HG03139 (cell line): Measurements from ENCODE around the gene AGFG2.

Experiments used
- ATAC-seq: cut with Tn5 transposase; IDR thresholded peaks from one replicate; pipeline ENCODE4 v1.9.1; 2021; ENCODE audit not compliant: unreplicated experiment

AGFG2 gene

GRCh38 chr7:100584054-100584682, 45.2 kb downstream of the AGFG2 start:
- ATAC-seq, result no peak

- ATAC-seq, result no peak
These were observed 45.9 kb downstream of the AGFG2 start for GRCh38 chr7:100584683-100585510.

DNA sequence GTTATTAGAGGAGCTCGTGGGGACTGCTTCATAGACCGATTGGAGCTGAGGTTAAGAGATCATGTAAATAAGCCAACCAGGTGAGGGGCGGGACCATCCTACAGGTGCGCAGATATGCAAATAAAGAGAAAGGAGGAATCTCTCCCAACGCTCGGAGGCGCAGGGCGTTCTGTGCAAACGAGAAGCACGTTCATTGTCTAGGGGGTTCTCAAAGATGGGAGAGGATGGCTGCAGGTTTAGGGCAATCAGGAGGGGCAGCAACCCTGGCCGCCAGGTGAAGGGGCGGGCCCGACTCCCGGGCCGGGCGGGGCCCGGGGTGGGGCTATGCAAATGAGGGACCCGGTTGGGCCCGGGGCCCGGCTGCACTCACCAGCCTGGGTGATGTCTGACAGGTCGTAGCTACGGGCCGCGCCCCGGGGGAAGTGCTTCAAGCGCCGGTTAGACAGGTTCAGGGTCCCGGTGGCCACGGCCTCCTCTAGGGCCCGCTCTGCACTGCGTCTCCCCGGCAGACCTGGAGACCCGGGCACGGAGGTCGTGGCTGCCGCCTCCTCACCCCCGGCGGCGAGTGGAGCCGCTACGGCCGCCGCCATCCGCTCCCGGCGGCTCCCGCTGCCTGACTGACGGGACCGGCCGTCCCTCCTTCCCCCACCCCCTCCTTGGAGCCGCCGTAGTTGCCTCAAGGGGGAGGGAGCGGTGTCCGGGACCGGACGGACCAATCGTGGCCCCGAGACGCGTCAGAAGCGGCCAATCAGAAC, 46.7 kb downstream of the AGFG2 start, which contains the start of gene LRCH4:
TSS of gene LRCH4 (minus strand) at position 619 of the 755 bp plus-strand sequence. CDS start at position 590, 29 bp downstream.
- ATAC-seq, result no peak

DNA sequence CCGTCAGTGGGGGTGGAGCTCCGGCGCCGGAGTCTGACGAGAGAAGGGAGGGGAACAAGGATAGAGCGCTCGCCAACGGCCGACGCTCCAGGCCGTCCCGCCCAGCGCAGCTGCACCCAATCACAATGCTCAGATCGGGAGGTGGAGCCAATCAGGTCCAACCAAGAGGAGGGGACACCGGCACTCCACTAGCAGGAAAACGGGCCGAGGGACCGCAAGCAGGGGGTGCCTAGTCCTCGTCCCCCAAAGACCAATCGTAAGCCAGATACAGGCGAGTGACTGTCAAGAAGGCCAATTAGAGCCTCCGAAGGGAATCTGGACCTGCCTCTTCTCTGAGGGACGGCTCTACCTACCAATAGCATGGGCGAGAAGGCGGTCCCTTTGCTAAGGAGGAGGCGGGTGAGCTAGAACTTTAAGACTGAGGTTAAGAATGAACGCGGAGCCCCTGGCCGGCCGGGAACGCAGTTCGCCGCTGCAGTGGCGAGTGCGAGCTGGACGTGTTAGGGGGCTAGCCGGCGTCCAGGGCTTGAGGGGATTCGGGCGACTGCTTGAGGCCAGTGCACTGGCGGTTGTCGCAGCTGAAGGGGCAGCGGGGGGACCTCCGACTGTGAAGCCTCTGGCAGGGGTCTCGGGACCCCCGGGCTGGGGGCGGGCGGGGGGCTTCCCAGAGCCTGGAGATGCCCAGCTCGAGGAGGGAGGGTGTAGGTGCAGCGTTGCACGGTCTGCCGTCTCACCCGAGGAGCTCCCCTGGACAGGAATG, 47.4 kb downstream of the AGFG2 start, which contains the start of gene FBXO24:
TSS of gene FBXO24 (plus strand) at position 63 of the 760 bp plus-strand sequence. CDS start at position 361, 298 bp downstream.
- ATAC-seq, result peak; percentile 73

GRCh38 chr7:100588438-100588837, 49.4 kb downstream of the AGFG2 start:
- no peak for ATAC-seq

DNA sequence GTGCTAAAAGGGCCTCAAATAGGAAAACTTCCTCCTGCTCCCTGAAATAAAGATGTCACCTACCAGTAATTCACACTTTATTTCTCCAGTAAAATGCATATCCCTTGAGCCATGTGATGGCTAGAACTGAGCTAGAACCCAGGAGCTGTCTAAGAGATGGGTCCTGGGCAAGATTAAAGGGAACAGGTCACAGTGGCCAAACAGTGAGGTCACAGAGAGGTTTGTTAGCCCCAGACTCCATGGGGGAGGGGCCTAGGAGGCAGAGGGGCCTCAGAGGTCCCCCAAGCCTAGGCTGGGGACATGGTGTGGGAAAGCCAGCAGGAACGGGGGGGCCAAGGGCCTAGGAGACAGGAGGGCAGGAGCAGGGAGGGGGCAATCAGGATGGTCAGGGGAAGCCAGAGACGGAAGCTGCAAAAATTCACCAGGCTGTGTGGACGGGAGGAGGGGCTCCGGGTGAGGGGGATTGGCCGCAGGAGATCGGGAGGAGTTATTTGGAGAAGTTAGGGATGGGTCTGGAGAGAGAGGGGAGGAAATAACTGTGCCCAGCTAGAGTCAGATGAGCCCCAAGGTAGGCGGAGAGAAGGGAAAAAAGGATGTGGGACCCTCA, 50.4 kb downstream of the AGFG2 start:
- no peak for ATAC-seq

DNA sequence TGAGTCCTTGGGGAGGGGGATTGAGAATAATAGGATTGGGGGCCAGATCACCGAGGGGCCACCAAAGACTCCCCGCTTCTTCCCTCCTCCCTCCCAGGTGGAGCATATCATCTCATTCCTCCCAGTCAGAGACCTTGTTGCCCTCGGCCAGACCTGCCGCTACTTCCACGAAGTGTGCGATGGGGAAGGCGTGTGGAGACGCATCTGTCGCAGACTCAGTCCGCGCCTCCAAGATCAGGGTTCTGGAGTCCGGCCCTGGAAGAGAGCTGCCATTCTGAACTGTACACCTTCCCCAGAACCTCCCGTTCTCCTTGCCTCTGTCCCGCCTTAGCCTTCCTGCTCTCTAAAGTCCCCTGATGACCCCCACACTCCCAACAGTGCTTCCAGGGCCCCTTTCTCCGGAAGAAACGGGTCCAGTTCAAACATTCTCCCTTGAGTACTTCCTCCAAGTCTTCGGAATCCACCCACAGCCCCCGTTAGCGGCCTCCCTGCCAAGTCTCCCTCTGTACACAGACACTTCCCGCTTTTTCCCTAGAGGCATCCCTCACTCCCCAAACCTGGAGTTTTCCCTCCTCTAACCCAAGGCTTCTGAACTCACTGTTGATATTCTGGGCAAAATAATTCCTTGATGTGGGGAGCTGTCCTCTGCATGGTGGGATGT, 51.2 kb downstream of the AGFG2 start:
- ATAC-seq, result no peak

DNA sequence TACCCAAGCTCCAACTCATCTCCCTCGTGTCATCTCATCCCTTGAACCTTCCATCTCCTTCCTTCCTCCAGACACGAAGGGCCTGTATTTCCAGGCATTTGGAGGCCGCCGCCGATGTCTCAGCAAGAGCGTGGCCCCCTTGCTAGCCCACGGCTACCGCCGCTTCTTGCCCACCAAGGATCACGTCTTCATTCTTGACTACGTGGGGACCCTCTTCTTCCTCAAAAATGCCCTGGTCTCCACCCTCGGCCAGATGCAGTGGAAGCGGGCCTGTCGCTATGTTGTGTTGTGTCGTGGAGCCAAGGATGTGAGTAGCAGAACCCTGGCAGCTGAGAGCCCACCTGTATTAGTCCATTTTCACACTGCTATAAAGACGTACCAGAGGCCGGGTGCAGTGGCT, 52.6 kb downstream of the AGFG2 start:
- no peak for ATAC-seq

- no peak for ATAC-seq
These were observed 56.2 kb downstream of the AGFG2 start for GRCh38 chr7:100595188-100595587.

DNA sequence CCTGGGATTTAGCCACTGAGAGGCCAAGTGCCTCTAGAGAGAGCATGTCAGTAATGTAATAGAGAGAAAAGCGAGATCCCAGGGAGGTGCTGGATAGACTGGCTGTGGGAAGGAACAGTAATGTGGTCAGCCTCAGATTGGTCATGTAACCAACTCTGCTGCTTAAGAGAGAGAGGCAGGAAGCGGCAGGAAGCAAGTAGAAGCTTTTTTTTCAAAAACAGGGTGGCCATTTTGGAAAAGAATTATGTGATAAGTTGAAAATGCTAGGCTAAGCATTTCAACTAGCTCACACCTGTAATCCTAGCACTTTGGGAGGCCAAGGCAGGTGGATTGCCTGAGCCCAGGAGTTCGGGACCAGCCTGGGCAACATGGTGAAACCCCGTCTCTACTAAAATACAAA, 59.4 kb downstream of the AGFG2 start:
- ATAC-seq, result no peak

GRCh38 chr7:100599911-100600729, 61.1 kb downstream of the AGFG2 start:
- ATAC-seq, result no peak

GRCh38 chr7:100600730-100601038, 61.7 kb downstream of the AGFG2 start:
- no peak for ATAC-seq

GRCh38 chr7:100602889-100603725, 64.1 kb downstream of the AGFG2 start:
- ATAC-seq, result no peak

DNA sequence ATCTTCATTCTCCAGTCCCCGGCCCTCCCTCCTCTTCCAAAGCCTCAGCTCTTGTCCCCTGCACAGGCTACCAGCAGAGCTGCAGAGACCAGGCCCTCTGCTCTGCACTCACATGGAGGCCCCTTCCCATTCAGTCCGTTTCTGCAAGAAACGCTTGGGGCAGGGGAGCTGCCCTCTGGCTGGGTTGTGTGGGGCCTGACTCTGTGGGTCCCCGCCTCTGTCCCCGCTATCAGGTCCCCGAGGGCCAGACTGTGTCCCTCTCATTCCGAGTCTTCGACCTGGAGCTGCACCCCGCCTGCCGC, 64.7 kb downstream of the AGFG2 start:
- ATAC-seq, result no peak

DNA sequence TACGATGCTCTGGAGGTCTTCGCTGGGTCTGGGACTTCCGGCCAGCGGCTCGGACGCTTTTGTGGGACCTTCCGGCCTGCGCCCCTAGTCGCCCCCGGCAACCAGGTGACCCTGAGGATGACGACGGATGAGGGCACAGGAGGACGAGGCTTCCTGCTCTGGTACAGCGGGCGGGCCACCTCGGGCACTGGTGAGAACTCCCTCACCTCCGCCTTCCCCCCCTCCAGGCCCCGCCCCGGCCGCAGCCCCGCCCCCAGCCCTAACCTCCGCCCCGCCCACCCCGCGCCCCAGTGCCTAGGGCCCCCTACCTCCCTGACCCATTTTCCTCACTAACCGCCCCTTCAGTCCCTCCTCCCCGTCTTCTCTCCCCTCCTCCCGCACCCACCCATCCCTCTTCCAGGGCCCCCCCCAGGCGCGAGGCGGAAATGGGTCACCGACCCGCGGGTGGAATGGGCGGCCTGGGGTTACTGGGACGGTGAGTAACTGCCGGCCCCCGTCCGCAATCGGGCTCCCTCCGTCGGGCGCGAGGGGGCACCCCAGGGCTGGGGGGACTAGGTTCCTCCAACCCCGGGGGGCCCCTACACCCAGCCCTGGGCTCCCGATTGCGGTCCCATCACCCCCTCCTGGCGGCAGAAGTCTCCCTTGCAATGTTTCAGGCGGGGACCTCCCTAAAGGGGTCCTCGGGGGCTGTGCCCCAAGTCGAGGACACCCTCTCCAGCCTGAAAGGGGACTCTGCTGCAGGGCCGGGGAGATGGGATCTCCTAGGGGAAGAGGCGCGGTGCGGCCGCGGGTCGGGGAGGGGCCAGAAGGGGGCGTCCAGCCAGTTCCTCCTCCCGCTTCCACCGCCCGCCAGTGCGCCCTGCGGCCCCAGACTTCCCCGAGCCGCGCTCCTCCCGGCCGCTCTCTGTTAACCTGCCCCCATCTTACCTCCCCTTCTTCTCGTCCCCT, 65.3 kb downstream of the AGFG2 start:
- ATAC-seq, result no peak

DNA sequence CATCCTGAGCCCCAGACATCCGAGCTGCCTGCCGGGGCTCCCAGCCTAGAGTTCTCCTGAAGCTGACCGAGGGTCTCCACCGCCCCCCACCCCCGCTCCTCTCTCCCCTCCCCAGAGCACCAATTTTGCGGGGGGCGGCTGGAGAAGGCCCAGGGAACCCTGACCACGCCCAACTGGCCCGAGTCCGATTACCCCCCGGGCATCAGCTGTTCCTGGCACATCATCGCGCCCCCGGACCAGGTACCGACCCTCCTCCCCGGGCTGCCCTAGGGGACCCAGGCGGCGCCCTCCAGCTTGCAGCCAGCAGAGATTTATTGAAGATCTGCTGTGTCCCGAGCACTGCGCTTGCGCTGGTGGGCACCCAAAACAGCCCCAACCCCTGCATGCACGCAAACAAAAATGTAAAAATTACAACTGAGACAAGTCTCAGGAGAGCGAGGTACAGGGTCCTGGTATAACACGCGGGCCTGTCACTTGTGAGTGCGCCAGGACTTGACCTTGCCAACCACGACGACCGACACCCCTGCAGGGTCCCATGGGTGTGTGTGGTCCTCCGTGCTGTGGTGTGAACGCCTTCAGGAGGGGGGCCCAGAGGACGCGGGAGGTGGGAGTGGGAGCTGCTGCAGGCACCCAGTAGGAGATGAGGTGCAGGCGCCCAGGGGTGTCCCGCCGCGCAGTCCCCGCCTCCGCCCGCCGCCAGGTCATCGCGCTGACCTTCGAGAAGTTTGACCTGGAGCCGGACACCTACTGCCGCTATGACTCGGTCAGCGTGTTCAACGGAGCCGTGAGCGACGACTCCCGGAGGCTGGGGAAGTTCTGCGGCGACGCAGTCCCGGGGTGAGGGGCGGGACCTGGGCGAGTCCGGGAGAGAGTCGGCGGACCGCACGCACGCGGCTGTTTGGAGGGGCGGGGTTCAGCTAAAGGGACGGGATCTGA, 66.2 kb downstream of the AGFG2 start:
- no peak for ATAC-seq
